Effector memory CD8-positive, alpha-beta T cell (primary cell): Measurements from ENCODE around the gene PALLD.
"Not testable (repeated sequence)": the region's sequence is repeated elsewhere in the genome, so short reads cannot be mapped to it uniquely, and the experiment has no call there.

ENCODE experiments used
- ATAC-seq: fragments of 150-1000 bp; cut with Tn5 transposase; replicated peaks from 2 replicates; pipeline ENCODE4 v1.10.0; 2021; ENCODE audit warnings: mild to moderate bottlenecking, moderate library complexity
- DNase-seq, 3 experiments: peaks; one replicate each; pipeline ENCODE4 v3.0.0; 2021
- H3K27ac Mint-ChIP-seq, 2 donors: one replicate each; pipeline ENCODE4 v1.8.0; 2022; ENCODE audit warnings: mild to moderate bottlenecking in 2 of 2, mixed read lengths in 2 of 2, moderate library complexity in 2 of 2
- H3K27me3 Mint-ChIP-seq, 2 donors: one replicate each; pipeline ENCODE4 v1.8.0; 2022; ENCODE audit warnings: mixed read lengths in 2 of 2
- H3K36me3 Mint-ChIP-seq: one replicate; pipeline ENCODE4 v1.8.0; 2022; ENCODE audit warnings: mild to moderate bottlenecking, moderate library complexity, mixed read lengths; ENCODE audit not compliant: insufficient read depth
- H3K4me1 Mint-ChIP-seq, 2 donors: one replicate each; pipeline ENCODE4 v1.8.0; 2022; ENCODE audit warnings: low read depth in 2 of 2, mixed read lengths in 2 of 2
- H3K4me3 Mint-ChIP-seq, 2 donors: one replicate each; pipeline ENCODE4 v1.8.0; 2022; ENCODE audit warnings: mild to moderate bottlenecking in 2 of 2, mixed read lengths in 2 of 2, moderate library complexity in 2 of 2
- H3K9me3 Mint-ChIP-seq, 2 donors: one replicate each; pipeline ENCODE4 v1.8.0; 2022; ENCODE audit warnings: mixed read lengths in 2 of 2

Gene PALLD

DNA sequence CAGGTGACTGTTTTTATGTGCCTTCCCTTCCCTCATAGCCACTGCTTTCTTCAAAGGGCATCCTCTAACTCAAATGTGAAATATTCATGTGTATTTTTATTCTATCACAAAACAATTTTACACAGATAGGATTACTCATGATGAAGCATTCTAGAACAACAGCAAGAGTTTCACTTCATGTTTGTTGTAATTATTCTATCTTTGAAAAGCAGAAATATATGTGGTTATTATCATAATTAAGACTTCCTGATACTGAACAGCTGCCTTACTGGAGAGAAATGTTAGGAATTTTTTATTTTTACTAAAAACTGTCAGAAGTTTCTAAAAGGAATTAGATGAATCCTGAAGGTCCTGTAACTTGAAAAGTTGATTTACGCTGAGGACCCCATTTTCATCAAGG is 229.1 kb downstream of the PALLD start:
- peaks cover 0 to 1% of the 10 kb centered on the region in 2 donors for H3K9me3 Mint-ChIP-seq
- H3K27ac Mint-ChIP-seq, result no peak overlapping the region
- ATAC-seq (no peak), DNase-seq (no peak)
- peaks cover 28 to 44% of the 10 kb centered on the region in 2 donors for H3K27me3 Mint-ChIP-seq
- H3K4me3 Mint-ChIP-seq, result no peak overlapping the region
- peaks cover 0 to 8% of the 10 kb centered on the region in 2 donors for H3K4me1 Mint-ChIP-seq
- no peaks in the 10 kb centered on the region for H3K36me3 Mint-ChIP-seq

DNA sequence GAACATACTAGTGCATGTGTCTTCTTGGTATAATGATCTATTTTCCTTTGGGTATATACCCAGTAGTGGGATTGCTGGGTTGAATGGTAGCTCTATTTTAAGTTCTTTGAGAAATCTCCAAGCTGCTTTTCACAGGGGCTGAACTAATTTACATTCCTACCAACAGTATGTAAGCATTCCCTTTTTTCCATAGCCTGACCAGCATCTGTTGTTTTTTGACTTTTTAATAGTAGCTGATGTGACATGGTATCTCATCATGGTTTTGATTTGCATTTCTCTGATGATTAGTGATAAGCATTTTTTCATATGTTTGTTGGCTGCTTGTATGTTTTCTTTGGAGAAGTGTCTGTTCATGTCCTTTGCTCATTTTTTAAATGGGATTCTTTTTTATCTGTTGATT is 230.3 kb downstream of the PALLD start:
- H3K9me3 Mint-ChIP-seq, H3K36me3 Mint-ChIP-seq, DNase-seq, H3K27ac Mint-ChIP-seq, H3K4me3 Mint-ChIP-seq, ATAC-seq, H3K4me1 Mint-ChIP-seq: not testable (repeated sequence)
- H3K27me3 Mint-ChIP-seq, result peaks cover 33 to 48% of the 10 kb centered on the region in 2 donors

DNA sequence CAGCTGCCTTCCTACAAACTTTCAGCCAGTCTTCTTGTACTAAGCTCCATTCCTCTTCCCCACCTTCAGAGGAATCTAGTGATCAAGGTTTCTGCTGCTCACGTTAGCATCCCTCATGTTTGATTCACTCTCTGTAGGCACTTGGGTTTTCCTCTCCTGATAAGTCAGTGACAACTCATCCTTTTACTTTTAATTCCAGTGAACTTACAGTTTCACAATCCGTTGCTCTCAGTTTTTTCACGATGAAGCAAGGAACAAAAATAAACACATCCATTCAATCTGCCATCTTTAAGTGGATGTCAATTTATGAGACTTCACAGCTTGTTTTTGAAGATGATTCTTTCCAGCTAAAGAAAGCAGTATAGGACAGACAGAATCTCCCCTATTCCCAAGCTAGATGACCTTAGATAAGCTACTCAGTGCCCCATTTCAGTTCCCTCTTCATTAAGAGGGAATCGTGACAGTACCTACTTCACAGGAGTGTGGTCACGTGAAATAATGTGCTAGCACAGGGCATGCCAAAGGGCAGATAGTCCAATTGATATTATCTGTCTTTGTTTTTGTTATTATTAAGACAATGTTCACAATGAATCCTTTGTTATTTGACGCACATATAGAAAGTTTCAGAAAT is 234.3 kb downstream of the PALLD start:
- Mint-ChIP-seq H3K27ac (no peak overlapping the region), H3K36me3 (no peaks in the 10 kb centered on the region), H3K9me3 (no peaks in the 10 kb centered on the region), H3K4me1 (no peaks in the 10 kb centered on the region), H3K27me3 (peaks cover 44 to 48% of the 10 kb centered on the region in 2 donors), H3K4me3 (no peak overlapping the region)
- no peak for ATAC-seq
- DNase-seq, result no peak

DNA sequence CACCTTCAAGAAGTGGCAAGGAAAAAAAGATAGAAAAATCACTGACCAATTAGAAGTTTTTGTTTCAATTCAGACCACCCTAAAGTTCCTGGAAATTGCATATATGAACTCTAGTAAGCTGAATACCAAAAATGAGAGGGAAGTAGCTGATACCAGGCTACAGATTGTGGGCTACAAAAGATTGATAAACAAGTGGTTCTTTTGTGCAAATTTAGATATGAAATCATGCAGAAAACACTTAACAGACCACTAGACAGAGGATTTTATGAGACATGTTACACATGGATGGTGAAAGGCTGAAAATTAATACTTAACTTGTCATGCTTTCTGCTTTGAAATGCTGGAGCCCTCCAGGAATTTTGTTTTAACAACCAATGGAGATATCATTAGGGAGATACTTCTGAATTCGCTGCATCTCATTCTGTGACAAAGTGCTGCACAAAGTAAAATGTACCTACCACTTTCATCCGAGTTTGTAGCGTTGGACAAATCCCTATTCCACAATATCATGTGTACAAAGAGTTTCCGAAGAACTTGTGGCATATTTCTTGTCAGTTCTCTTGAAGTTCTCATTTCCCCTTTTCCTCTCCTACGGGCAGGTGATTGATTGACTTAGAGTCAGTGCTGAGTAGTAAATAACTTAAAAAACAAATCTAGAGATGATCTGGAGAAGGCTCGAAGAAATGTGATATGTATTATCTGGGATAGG is 235.0 kb downstream of the PALLD start:
- DNase-seq (no peak), ATAC-seq (no peak)
- no peak overlapping the region for H3K27ac Mint-ChIP-seq
- H3K36me3 Mint-ChIP-seq, result no peaks in the 10 kb centered on the region
- H3K4me3 Mint-ChIP-seq, result no peak overlapping the region
- H3K4me1 Mint-ChIP-seq, result no peaks in the 10 kb centered on the region
- no peaks in the 10 kb centered on the region for H3K9me3 Mint-ChIP-seq
- peaks cover 42 to 44% of the 10 kb centered on the region in 2 donors for H3K27me3 Mint-ChIP-seq

DNA sequence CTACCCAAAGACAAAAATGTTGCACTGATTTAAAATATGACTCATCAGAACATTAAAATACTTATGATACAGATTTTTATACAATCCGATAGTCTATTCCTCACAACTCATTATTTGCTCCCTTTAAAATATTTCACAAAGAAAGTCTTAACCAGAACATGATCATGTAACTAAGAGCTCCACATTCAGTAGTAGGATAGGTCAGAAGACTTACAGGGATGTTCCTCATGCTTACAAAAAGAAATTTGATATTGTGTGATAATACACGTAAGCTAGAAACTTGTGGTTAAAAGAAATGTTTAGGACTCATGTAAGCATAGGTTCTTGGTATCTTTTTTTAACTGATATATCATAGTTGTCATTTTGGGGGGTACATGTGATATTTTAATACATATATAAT is 235.9 kb downstream of the PALLD start:
- DNase-seq (no peak), ATAC-seq (no peak)
- Mint-ChIP-seq H3K4me1 (no peaks in the 10 kb centered on the region), H3K4me3 (no peak overlapping the region), H3K27ac (no peak overlapping the region), H3K27me3 (peaks cover 39 to 44% of the 10 kb centered on the region in 2 donors), H3K36me3 (no peaks in the 10 kb centered on the region), H3K9me3 (no peaks in the 10 kb centered on the region)

DNA sequence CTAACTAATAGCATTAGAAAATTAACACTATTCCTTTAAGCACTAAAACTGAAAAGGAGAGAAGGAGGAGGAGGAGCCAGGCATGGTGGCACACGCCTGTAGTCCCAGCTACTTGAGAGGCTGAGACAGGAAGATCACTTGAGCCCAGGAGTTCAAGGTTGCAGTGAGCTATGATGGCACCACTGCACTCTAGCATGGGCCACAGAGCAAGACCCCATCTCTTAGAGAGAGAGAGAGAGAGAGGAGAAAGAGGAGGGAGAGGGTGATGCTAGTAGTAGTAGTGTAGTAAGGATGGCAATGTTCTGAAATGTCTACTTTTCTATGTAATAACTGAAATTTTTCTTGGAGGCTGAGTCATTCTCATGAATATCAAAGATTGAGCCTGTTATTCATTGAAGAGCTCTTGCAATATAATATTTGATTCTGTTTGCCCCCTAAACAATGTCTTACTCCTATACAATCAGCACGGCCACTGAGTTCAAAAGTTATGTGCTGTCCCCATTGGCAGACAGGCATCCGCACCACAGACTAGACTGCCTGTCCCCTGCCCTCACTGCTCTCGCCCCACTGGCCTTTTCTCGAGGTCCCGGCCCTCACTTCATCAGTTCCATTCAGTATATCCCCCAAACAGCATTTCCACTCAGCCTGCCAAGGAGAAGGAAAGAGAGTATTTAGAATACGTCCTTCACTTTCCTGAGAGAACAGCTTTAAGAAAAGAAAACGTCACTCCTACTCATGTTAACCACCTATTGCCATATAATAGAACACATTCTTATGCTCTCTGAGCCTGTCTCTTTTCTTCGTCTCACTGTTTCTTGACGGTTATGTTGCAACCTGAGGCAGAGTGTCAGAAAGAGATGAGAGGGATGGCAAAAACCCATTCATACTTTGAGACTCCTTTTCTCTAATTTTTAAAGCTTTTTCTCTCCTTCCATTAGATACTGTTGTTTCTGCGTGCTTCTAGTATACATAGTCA is 238.1 kb downstream of the PALLD start:
- Mint-ChIP-seq H3K4me1 (no peaks in the 10 kb centered on the region), H3K27ac (no peak overlapping the region), H3K9me3 (no peaks in the 10 kb centered on the region), H3K36me3 (no peaks in the 10 kb centered on the region), H3K27me3 (peaks cover 24 to 25% of the 10 kb centered on the region in 2 donors), H3K4me3 (no peak overlapping the region)
- ATAC-seq (no peak), DNase-seq (no peak)

DNA sequence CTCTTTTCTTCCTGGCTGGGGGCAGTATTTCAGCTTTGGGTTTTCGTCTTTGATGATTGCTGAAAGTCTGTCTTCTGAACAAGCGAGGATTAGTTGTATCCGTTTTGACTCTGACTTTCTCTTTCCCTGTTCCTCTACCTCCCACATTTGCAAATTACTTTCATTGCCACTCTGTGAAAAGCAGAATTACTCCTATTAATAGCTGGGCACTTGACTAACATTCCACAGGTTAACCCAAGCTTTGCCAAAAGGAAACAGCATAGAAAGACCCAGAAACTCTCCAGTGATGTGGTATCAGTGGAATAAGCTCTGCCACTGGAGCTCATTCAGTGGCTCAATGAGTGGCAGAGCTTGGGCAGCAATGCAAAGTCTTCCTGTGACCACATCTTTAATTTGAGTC is 238.9 kb downstream of the PALLD start:
- H3K4me1 Mint-ChIP-seq, result no peaks in the 10 kb centered on the region
- ATAC-seq (no peak), DNase-seq (no peak)
- H3K9me3 Mint-ChIP-seq, result no peaks in the 10 kb centered on the region
- H3K36me3 Mint-ChIP-seq, result no peaks in the 10 kb centered on the region
- H3K27me3 Mint-ChIP-seq, result peaks cover 16 to 17% of the 10 kb centered on the region in 2 donors
- H3K4me3 Mint-ChIP-seq, result no peak overlapping the region
- no peak overlapping the region for H3K27ac Mint-ChIP-seq

DNA sequence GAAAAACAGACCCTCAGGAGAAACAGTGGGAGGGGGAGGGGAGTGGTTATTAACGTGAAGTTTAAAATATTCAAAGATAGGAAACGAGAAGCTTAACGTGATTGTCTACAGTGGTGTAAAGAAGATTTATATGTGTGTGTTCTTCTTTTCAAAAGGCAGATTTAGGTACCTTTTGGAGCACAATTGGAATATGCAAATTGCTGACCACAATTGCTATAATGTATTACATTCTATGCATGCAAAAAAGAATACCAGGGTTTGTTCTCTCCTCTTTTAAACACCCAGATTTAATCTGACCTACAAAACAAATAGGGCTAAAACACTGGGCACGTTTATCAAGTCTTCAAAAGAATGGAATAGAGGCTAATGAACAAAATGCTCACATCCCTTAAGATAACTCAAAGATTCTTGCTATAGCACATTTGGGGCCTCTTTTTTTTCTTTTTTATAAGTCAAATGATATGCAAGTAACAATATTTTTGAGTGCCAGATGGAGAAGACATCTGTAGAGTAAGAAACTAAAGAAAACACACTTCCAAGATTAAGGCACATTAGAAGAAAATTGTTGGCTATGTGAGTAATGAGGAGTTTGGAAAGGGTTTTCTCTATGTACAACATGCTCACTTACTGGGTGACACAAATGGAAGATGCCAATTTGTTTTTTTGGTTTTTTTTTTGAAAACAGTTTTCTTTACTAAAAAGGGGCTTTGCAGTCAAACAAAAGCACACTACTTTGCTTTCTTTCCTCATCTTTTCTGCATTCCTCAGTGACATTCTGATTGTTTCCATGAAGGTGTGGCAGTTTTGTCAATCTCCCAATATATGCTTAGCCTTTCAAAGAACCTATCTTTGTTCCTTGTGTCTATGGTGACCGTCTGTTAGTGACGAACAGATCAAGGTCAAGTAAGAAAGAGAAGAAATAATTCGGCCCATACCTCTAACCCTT is 240.3 kb downstream of the PALLD start:
- no peaks in the 10 kb centered on the region for H3K4me1 Mint-ChIP-seq

DNA sequence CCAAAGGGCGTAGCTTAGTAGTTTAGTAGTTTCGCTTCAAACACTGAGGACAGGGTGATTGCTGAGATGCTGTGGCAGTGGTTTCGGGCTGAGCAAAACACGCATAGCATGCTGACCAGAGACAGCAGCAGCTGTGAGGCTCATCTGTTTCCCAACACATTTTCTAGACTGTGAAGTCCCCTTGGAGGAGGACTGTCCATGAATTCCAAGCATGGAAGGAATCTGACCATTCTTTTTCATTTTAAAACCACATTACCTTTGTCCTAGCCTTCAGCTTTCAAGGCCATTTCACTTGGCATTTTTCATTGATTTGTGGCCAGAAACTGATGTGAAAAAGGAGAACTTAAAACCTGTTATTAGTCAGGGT is 240.9 kb downstream of the PALLD start:
- DNase-seq, result no peak
- Mint-ChIP-seq H3K27me3 (peaks cover 11% of the 10 kb centered on the region in 2 donors), H3K4me3 (no peak overlapping the region), H3K27ac (no peak overlapping the region), H3K9me3 (no peaks in the 10 kb centered on the region), H3K4me1 (no peaks in the 10 kb centered on the region), H3K36me3 (no peaks in the 10 kb centered on the region)
- ATAC-seq, result no peak

More for the DNA sequence above, 240.3 kb downstream of the PALLD start:
- DNase-seq, result no peak
- Mint-ChIP-seq H3K9me3 (no peaks in the 10 kb centered on the region), H3K27me3 (peaks cover 11% of the 10 kb centered on the region in 2 donors), H3K36me3 (no peaks in the 10 kb centered on the region), H3K27ac (no peak overlapping the region), H3K4me3 (no peak overlapping the region)
- no peak for ATAC-seq

DNA sequence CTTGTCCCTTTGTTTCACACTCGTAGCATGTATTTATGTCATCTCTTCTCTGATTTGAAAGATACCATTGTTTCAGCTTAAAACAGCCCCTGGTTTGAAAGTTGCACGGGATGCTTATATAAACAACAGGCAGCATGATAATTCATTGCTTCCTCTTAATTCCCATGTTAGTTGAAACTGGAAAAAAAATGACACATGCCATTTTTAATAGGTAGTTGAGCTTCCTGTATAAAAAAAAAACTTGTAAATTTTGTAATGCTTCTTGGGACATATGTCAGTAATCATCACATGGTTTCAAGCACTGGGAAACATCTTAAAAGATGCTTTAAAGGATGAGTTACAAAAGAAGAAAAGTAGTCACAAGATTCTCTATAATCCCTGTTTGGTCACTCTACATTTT is 243.0 kb downstream of the PALLD start:
- no peak overlapping the region for H3K4me3 Mint-ChIP-seq
- DNase-seq (no peak), ATAC-seq (no peak)
- H3K36me3 Mint-ChIP-seq, result no peaks in the 10 kb centered on the region
- no peaks in the 10 kb centered on the region for H3K9me3 Mint-ChIP-seq
- H3K27ac Mint-ChIP-seq, result no peak overlapping the region
- peaks cover 20 to 24% of the 10 kb centered on the region in 2 donors for H3K27me3 Mint-ChIP-seq
- no peaks in the 10 kb centered on the region for H3K4me1 Mint-ChIP-seq

DNA sequence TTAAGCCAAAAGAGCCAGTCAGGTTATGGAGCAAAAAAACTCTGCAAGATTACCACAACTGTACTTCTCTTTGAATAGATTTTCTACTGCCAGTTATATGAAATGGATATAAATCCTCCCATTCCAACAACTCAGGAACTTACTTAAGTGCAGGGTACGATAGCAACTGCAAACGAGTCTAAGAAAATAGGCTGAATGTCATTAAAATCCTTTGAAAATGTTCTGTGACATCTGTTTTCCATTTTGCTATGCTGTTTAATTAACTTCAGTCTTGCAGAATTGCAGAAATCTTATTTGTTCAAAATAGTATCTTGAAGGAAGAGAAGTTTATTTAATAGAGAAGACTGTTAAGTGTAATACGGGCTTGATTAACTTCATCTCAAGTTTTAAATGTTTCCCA is 243.8 kb downstream of the PALLD start:
- DNase-seq, result no peak
- H3K4me1 Mint-ChIP-seq, result no peaks in the 10 kb centered on the region
- ATAC-seq, result no peak
- H3K9me3 Mint-ChIP-seq, result no peaks in the 10 kb centered on the region
- no peaks in the 10 kb centered on the region for H3K36me3 Mint-ChIP-seq
- H3K27ac Mint-ChIP-seq, result no peak overlapping the region
- H3K4me3 Mint-ChIP-seq, result no peak overlapping the region
- H3K27me3 Mint-ChIP-seq, result peaks cover 12 to 17% of the 10 kb centered on the region in 2 donors

DNA sequence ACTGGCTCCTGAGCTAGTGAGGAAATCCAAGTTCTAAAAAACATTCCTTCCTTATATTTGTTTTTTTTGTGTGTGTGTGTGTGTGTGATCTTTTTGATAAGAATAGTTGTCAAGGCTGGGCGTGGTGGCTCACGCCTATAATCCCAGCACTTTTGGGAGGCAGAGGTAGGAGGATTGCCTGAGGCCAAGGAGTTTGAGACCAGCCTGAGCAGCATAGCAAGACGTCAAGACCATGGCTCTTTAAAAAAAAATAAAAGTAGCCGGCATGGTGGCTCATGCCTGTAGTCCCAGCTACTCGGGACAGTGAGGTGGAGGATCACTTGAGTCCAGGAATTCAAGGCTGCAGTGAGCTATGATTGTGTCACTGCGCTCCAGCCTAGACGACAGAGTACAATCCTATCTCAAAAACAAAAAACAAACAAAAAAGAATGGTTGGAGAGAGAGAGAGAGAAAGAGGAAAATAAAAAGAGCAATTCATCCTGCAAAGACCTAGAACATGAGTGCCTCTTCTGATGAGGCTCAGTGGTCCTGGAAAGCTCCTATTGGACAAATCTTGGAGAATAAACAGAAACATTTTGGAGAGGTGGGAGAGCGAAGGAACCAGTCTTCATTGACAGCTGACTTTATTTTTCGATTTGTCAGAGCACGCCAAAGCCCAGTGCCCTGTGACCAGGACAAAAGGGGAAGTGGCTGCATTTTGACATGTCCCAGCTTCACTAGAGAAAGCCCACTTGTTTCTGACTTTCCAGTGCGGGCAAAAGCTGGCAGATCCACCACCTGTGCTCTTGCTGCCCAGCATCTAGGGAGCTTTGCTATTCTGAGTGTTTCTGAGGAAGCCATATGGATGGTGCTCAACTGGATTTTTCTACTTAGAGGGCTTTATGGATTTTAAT is 244.7 kb downstream of the PALLD start:
- no peaks in the 10 kb centered on the region for H3K36me3 Mint-ChIP-seq
- H3K4me1 Mint-ChIP-seq, result no peaks in the 10 kb centered on the region
- no peaks in the 10 kb centered on the region for H3K9me3 Mint-ChIP-seq
- peaks cover 11 to 14% of the 10 kb centered on the region in 2 donors for H3K27me3 Mint-ChIP-seq
- ATAC-seq, result no peak
- DNase-seq, result no peak
- H3K4me3 Mint-ChIP-seq, result no peak overlapping the region
- H3K27ac Mint-ChIP-seq, result no peak overlapping the region
